SKM-1 treated with dmso at 0.1 percent for 144 hours (cell line): ENCODE data around the gene OR4D10.

ENCODE experiments used
- DNase-seq: peaks from one replicate; lab custom pipeline; 2025; ENCODE audit not compliant: unreplicated experiment; lab: John Stamatoyannopoulos, UW

Gene OR4D10

DNA sequence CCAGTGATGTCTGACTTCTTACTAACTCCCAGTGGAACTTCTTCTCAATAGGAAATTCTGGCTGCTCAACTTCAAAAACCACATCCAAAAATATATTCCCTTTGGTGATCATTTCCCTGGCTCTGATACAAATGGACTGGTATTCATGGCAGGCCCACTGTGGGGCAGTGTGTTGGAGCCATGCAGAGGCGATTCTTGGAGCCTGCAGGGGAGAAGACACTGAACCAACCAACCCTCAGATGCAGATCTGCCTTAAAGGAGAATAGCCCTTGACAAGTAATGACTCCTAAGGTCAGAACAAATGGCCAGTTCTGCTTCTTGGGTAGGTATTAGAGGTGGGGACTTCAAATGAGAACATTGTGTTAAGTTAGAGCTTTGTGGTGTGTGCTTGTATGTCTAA, 50.4 kb downstream of the OR4D10 start:
- no peak for DNase-seq

DNA sequence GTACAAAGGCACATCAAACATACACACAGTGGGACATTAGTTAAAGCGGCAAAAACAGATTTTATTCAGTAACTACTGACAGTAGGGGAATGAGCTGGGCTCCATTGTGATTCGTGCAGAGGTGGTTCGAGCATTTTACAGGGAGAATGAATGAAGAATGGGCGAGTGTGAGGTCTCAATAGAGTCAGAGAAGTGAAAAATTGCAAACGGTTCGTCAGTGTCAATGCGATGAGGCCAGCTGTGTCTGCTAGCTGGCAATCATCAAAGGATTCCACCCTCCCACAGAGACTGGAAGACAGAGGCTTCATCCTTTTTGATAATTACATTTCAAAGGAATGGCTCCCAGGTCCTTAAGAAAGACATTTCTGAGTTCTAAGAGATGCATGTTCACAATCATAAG, 55.6 kb downstream of the OR4D10 start:
- no peak for DNase-seq
